Measurements from ENCODE around the gene CEP85L.

CEP85L gene

GRCh38 chr6:118611334-118611733 is 40.1 kb downstream of the CEP85L start:
- no peak for DNase-seq (ENCODE audit: low read depth)
- no peak overlapping the region for H3K4me3 ChIP-seq (ENCODE audit: low read length)
- TF ChIP-seq CTCF (conservative IDR thresholded peaks at IDR 0.05; ENCODE audit: low read depth, low read length) = no peak

DNA sequence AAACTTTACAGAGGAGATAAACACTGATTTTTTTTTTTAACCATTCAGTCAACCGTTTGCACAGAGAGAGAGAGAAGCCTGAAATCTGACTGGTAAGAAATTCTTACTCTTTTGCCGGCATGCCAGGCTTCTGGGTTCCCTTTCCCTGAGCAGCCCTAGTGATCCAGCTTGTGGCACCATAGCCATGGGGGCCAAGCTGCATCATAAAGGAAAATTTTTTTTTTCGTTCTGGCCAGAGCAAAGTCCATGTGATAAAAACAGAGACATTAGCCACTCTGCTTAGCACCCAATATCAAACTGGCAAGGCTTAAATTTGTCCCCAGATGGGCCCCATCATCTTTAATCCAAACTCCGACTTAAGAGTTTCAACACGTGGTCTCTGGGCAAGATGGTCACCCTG is 44.5 kb downstream of the CEP85L start:
- TF ChIP-seq CTCF (conservative IDR thresholded peaks at IDR 0.05; ENCODE audit: low read depth, low read length) = no peak
- H3K4me3 ChIP-seq (ENCODE audit: low read length) = no peak overlapping the region
- no peak for DNase-seq (ENCODE audit: low read depth)

- TF ChIP-seq CTCF (conservative IDR thresholded peaks at IDR 0.05; ENCODE audit: low read depth, low read length) = no peak
- no peak overlapping the region for H3K4me3 ChIP-seq (ENCODE audit: low read length)
- no peak for DNase-seq (ENCODE audit: low read depth)
Observed at GRCh38 chr6:118606268-118606667, 45.1 kb downstream of the CEP85L start.

GRCh38 chr6:118603372-118603771 is 48.0 kb downstream of the CEP85L start:
- no peak for TF ChIP-seq CTCF (conservative IDR thresholded peaks at IDR 0.05; ENCODE audit: low read depth, low read length)
- DNase-seq (ENCODE audit: low read depth) = no peak
- H3K4me3 ChIP-seq (ENCODE audit: low read length) = no peak overlapping the region

- DNase-seq (ENCODE audit: low read depth) = no peak
- H3K4me3 ChIP-seq (ENCODE audit: low read length) = no peak overlapping the region
- TF ChIP-seq CTCF (conservative IDR thresholded peaks at IDR 0.05; ENCODE audit: low read depth, low read length) = no peak
Observed at GRCh38 chr6:118602300-118602699, 49.1 kb downstream of the CEP85L start.

DNA sequence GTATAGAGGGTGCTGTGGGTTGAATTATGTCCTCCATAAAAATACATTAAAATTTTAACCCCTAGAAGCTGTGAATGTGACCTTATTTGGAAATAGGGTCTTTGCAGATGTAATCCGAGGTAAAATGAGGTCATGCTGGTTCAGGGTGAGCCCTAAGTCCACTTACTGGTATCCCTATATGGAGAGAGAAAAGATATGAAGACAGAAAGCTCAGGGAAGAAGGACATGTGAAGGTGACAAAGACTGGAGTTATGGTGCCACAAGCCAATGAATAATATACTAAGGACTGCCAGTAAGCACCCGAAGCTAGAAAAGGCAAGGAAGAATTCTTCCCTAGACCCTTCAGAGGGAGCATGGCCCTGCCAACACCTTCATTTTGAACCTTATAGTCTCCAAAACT is 53.1 kb downstream of the CEP85L start:
- no peak for DNase-seq (ENCODE audit: low read depth)
- no peak overlapping the region for H3K4me3 ChIP-seq (ENCODE audit: low read length)
- TF ChIP-seq CTCF (conservative IDR thresholded peaks at IDR 0.05; ENCODE audit: low read depth, low read length) = no peak

DNA sequence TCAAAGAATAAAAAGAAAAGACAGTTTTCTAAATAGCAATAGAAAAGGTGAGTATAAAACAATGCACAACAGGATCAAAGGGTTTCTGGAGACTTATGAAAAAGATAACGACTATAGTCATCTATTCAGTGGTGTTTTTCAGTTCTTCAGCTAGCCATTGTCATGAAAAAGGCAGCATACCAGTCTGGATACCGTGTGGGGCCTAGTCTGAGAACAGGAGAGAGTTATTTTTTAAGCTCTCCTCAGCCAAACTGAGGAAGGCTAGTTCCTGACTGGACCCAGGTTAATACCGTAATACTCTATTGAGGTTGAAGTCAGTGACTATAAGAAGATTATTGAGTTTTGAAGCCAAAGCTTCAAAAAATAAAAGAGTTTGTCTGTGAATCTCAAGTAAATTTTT is 53.8 kb downstream of the CEP85L start:
- TF ChIP-seq CTCF (conservative IDR thresholded peaks at IDR 0.05; ENCODE audit: low read depth, low read length) = no peak
- DNase-seq (ENCODE audit: low read depth) = no peak
- H3K4me3 ChIP-seq (ENCODE audit: low read length) = no peak overlapping the region
